Left kidney (tissue), 2 donors: ENCODE data around the gene NCAPG. TPM values are rescaled to one million over a fixed set of nuclear protein-coding genes. Genes with fewer than 3 reads are reported as not detected.

Experiments
- DNase-seq: peaks from one replicate; pipeline ENCODE4 v3.0.0-alpha.2; 2013
- polyA plus RNA-seq: library from polyadenylated mRNA; unstranded; fragments of 120-200 nt; gene quantifications from one replicate; pipeline ENCODE4 v1.2.1, GENCODE V29; 2013; ENCODE audit not compliant: insufficient read length

Gene NCAPG
- polyA plus RNA-seq, 1 donor = 48.2 TPM

GRCh38 chr4:17875402-17876070, 64.8 kb downstream of the NCAPG start:
- DNase-seq = no peak

GRCh38 chr4:17876943-17877342, 66.2 kb downstream of the NCAPG start:
- no peak for DNase-seq

- DNase-seq = no peak
Measured at GRCh38 chr4:17877661-17878060, 66.9 kb downstream of the NCAPG start.

GRCh38 chr4:17884063-17884462, 73.3 kb downstream of the NCAPG start:
- peak; percentile 14 for DNase-seq

GRCh38 chr4:17884511-17884910, 73.7 kb downstream of the NCAPG start:
- DNase-seq = no peak

GRCh38 chr4:17889692-17890091, 78.9 kb downstream of the NCAPG start:
- no peak for DNase-seq

- no peak for DNase-seq
Measured at GRCh38 chr4:17894421-17894820, 83.6 kb downstream of the NCAPG start.

Other genes with a start within 250 kb of the NCAPG start
- 81.1 TPM for gene LAP3, start 233.8 kb upstream of the NCAPG start, polyA plus RNA-seq
- 74.2 TPM for gene MED28, start 196.3 kb upstream of the NCAPG start, polyA plus RNA-seq
- 0.85 TPM for gene FAM184B, start 29.4 kb upstream of the NCAPG start, polyA plus RNA-seq
- 81.0 TPM for gene DCAF16, start 222 bp upstream of the NCAPG start, polyA plus RNA-seq
- gene LCORL, start 210.8 kb downstream of the NCAPG start, polyA plus RNA-seq = 31.5 TPM